Calu3 (cell line): ENCODE data around the gene TECR. TPM values are rescaled to one million over a fixed set of nuclear protein-coding genes. Genes with fewer than 3 reads are reported as not detected.

Experiments
- BruUV-seq: library from RNA; stranded (reverse); fragments of 400-500 nt; replicated peaks from 2 replicates; lab custom pipeline; 2021; lab: Mats Ljungman, UMichigan
- CTCF ChIA-PET: fragments of 300-600 bp; sonication (Branson Sonifier 250); formaldehyde crosslinking; loops from one replicate; lab custom pipeline; 2022; ENCODE audit warnings: antibody characterized with exemption; lab: Charles Lee
- DNase-seq: peaks from one replicate; pipeline ENCODE4 v3.0.0; 2022
- H3K27ac Mint-ChIP-seq: one replicate; pipeline ENCODE4 v1.8.0; 2022; ENCODE audit warnings: mixed read lengths; ENCODE audit not compliant: unreplicated experiment
- H3K27me3 Mint-ChIP-seq: one replicate; pipeline ENCODE4 v1.8.0; 2022; ENCODE audit warnings: mixed read lengths; ENCODE audit not compliant: unreplicated experiment
- H3K36me3 Mint-ChIP-seq: one replicate; pipeline ENCODE4 v1.8.0; 2022; ENCODE audit warnings: mild to moderate bottlenecking, moderate library complexity, mixed read lengths; ENCODE audit not compliant: insufficient read depth, unreplicated experiment
- H3K4me1 Mint-ChIP-seq: one replicate; pipeline ENCODE4 v1.8.0; 2022; ENCODE audit warnings: mild to moderate bottlenecking, low read depth, mixed read lengths; ENCODE audit not compliant: unreplicated experiment
- H3K4me3 Mint-ChIP-seq: one replicate; pipeline ENCODE4 v1.8.0; 2022; ENCODE audit warnings: mild to moderate bottlenecking, low read depth, moderate library complexity, mixed read lengths; ENCODE audit not compliant: unreplicated experiment
- H3K9me3 Mint-ChIP-seq: one replicate; pipeline ENCODE4 v1.8.0; 2022; ENCODE audit warnings: low read depth, mixed read lengths; ENCODE audit not compliant: unreplicated experiment
- intact Hi-C: fragments of 100-400 bp; cut with micrococcal nuclease; formaldehyde crosslinking; loops from one replicate; pipeline ENCODE4 v1.10.0; 2022; ENCODE audit not compliant: unreplicated experiment
- total RNA-seq: library from RNA; stranded (reverse); gene quantifications from 2 replicates; pipeline ENCODE4 v1.2.3, GENCODE V29; 2022
- TF ChIP-seq, protein P1 (sequence below): fragments of 200-600 bp; IDR thresholded peaks from one replicate; pipeline ENCODE4 v1.8.0; 2022; ENCODE audit warnings: antibody characterized with exemption; ENCODE audit not compliant: unreplicated experiment

The TECR gene
- total RNA-seq, 1 experiment from 2014 or later: 162 TPM

DNA sequence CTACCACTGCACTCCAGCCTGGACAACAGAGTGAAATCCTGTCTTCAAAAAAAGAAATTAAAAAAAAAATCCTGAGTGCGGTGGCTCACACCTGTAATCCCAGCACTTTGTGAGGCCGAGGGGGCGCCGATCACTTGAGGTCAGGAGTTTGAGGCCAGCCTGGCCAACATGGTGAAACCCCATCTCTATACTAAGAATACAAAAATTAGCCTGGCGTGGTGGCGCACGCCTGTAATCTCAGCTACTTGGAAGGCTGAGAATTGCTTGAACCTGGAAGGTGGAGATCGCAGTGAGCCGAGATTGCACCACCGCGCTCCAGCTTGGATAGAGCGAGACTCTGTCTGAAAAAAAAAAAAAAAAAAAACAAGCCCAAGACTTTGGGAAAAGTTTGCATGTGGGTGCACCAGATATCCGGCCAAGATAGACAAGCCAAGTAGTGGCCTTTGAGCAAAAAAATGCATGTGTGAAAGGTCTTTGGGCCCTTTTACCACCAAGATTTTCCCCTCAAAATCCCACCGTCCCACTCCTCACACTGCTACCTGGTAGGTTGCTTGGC lies 16.9 kb upstream of the TECR start:
- Mint-ChIP-seq H3K9me3 (no peaks in the 10 kb centered on the region), H3K4me3 (no peak overlapping the region), H3K27ac (no peak overlapping the region), H3K4me1 (peaks cover 32% of the 10 kb centered on the region), H3K36me3 (peaks cover 84% of the 10 kb centered on the region), H3K27me3 (no peaks in the 10 kb centered on the region)
- DNase-seq: no peak
- no TSS peak for BruUV-seq
- intact Hi-C loops: no loop called here
- CTCF ChIA-PET: interaction anchor here (0.7 kb wide), 1 partner anchor 131 kb away, joined by 3 read pairs; the partner anchor contains the start of gene ADGRE5
- TF ChIP-seq, protein P1, sequence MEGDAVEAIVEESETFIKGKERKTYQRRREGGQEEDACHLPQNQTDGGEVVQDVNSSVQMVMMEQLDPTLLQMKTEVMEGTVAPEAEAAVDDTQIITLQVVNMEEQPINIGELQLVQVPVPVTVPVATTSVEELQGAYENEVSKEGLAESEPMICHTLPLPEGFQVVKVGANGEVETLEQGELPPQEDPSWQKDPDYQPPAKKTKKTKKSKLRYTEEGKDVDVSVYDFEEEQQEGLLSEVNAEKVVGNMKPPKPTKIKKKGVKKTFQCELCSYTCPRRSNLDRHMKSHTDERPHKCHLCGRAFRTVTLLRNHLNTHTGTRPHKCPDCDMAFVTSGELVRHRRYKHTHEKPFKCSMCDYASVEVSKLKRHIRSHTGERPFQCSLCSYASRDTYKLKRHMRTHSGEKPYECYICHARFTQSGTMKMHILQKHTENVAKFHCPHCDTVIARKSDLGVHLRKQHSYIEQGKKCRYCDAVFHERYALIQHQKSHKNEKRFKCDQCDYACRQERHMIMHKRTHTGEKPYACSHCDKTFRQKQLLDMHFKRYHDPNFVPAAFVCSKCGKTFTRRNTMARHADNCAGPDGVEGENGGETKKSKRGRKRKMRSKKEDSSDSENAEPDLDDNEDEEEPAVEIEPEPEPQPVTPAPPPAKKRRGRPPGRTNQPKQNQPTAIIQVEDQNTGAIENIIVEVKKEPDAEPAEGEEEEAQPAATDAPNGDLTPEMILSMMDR: no peak

DNA sequence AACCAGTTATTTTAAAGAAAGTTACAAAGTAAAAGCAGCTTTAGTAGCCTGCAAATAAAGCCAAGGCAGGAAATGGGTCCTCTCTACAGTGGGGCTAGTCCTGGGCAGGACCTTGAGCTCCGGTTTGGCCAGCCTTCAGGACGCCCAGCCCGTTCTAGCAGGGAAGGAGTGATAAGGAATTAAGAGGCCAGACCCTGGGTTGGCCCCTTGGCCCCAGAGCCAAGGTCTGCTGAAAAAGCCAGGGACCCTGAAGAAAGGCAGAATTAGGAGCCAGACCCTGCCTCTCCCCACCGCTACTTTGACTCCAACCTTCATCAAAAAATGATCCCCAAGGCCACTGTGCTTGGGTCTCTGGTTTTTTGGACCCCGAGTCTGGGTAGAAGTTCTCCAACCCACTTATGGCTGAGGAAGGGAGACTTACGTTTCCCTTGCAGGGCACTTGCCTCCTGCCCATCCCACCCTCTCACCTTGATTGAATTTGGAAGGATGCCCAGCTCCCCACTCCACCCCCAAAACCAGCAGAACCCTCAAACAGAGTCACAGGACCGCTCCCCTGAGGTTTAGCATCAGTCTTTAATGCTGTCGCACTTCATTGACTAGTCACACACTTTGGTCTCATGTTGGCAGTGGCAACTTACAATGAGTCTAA lies 15.1 kb upstream of the TECR start:
- no peaks in the 10 kb centered on the region for H3K27me3 Mint-ChIP-seq
- TF ChIP-seq, protein P1: no peak
- CTCF ChIA-PET: no interaction called here
- H3K27ac Mint-ChIP-seq: peak overlapping the region; percentile 80
- BruUV-seq: no TSS peak
- H3K36me3 Mint-ChIP-seq: peaks cover 88% of the 10 kb centered on the region
- intact Hi-C loops: no loop called here
- no peaks in the 10 kb centered on the region for H3K9me3 Mint-ChIP-seq
- H3K4me3 Mint-ChIP-seq: peak overlapping the region; percentile 81
- no peak for DNase-seq
- peaks cover 33% of the 10 kb centered on the region for H3K4me1 Mint-ChIP-seq

DNA sequence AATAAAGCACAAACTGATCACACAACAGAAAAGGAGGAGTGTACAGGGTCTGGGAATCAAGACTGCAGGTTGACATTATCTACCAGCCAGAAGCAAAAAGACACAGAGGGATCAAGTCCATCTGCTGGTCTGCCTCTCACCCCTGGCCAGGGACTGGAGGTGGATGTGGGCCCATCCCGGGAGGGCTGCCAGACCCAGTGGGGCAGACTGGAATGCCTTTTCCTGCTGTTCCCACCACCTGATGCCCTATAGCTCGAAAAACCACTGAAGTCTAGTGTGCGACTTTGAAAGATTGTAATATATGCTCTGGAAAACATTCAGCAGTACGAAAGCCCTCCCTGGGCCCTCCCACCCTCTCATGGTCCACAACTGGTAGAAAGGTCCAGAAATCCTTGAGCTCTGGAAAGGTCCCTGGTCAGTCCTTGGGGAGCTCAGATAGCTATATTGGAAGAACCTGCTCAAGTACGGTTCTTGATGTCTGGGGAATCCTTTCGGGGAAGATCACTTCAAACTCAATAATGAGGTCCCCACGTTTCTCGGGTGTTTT lies 13.8 kb upstream of the TECR start:
- no peak for DNase-seq
- intact Hi-C loops: no loop called here
- peak overlapping the region; percentile 81 for H3K4me3 Mint-ChIP-seq
- BruUV-seq: no TSS peak
- CTCF ChIA-PET: interaction anchor here (0.6 kb wide), 2 partner anchors 9 to 615 kb away, joined by 4 to 5 read pairs; no protein-coding TSS in a partner anchor
- no peaks in the 10 kb centered on the region for H3K27me3 Mint-ChIP-seq
- peaks cover 85% of the 10 kb centered on the region for H3K36me3 Mint-ChIP-seq
- H3K4me1 Mint-ChIP-seq: peaks cover 29% of the 10 kb centered on the region
- TF ChIP-seq, protein P1: no peak
- peak overlapping the region; percentile 80 for H3K27ac Mint-ChIP-seq
- H3K9me3 Mint-ChIP-seq: no peaks in the 10 kb centered on the region

DNA sequence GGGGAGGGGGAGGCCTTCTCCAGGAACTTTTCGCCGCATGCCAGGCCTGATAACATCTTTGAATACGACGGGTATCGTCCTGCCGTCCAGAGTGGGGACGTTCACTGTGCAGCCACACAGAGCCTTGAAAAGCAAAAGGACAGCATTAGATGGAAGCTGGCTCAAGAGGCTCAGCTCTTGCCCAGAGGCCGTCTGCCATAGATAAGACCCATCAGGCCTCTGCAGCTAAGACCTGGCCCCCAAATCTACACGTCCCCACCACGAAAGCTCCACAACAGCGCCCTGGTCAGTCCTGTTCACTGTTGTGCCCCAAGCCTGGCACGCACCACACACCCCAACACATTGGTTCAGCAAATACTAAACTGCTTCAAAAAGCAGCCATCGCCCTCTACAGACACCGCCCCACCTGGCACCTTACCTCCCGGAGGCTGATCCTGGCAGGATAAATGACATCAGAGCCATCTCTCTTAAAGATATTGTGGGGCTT lies 13.3 kb upstream of the TECR start:
- DNase-seq: no peak
- H3K4me3 Mint-ChIP-seq: peak overlapping the region; percentile 81
- H3K36me3 Mint-ChIP-seq: peaks cover 80% of the 10 kb centered on the region
- no peaks in the 10 kb centered on the region for H3K27me3 Mint-ChIP-seq
- H3K4me1 Mint-ChIP-seq: peaks cover 24% of the 10 kb centered on the region
- intact Hi-C loops: no loop called here
- CTCF ChIA-PET: interaction anchor here (0.6 kb wide), 1 partner anchor 614 kb away, joined by 4 read pairs; no protein-coding TSS in a partner anchor
- no peaks in the 10 kb centered on the region for H3K9me3 Mint-ChIP-seq
- BruUV-seq: no TSS peak
- TF ChIP-seq, protein P1: no peak
- H3K27ac Mint-ChIP-seq: peak overlapping the region; percentile 80
